DMS153 treated with DMSO at 0.1 percent for 48 hours (cell line): Measurements from ENCODE around the gene ARFRP1.
"Not testable (repeated sequence)": the region's sequence is repeated elsewhere in the genome, so short reads cannot be mapped to it uniquely, and the experiment has no call there.

Experiments used
- DNase-seq: peaks from one replicate; lab custom pipeline; 2025; ENCODE audit not compliant: unreplicated experiment; lab: John Stamatoyannopoulos, UW

ARFRP1 gene

DNA sequence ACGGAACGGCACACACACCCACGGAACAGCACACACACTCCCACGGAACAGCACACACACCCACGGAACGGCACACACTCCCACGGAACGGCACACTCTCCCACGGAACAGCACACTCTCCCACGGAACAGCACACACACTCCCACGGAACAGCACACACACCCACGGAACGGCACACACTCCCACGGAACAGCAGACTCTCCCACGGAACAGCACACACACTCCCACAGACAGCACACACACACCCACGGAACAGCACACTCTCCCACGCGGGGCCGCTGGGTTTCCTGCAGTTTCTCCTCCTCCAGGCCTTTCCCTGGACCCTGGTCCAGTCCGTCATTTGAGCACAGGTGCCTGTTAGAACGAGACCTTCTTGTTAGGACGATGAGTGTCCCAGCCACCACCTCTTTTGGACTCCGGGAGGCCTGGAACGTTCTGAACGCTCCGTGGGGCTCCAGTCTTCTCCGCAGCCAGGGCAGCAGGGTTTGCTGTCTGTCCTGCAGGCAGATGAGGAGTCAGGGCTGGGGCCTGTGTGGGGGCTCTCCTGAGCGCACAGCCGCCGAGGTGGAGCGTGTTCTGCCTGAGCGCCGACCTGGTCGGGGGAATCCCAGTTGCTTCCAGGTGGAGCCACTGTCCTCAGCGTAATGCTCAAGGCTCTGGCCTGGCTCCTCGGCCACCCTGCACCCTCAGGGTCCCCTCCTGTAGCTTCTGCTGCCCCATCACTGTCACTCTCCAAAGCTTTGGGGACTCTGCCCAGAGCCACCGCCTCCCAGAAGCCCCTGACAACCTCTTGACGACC is 28.9 kb downstream of the ARFRP1 start:
- DNase-seq: no peak

DNA sequence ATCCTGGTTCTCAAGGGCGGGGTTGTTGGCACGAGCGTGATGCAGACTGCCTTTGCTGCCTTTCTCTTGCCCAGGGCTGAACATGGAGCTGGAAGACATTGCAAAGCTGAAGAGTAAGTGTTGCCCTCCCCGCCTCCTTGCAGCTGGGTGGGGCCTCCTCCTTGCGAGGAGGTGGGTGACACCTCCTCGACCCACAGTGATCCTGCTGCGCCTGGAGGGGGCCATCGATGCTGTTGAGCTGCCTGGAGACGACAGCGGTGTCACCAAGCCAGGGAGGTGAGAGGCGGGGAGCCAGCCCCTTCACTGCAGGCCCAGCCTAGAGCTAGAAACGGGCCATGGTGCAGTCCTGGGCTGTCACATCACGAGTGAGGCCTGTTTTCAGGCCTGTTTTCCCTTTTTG is 29.7 kb downstream of the ARFRP1 start:
- no peak for DNase-seq

- no peak for DNase-seq
These were observed 32.0 kb downstream of the ARFRP1 start for GRCh38 chr20:63675681-63676368.

DNA sequence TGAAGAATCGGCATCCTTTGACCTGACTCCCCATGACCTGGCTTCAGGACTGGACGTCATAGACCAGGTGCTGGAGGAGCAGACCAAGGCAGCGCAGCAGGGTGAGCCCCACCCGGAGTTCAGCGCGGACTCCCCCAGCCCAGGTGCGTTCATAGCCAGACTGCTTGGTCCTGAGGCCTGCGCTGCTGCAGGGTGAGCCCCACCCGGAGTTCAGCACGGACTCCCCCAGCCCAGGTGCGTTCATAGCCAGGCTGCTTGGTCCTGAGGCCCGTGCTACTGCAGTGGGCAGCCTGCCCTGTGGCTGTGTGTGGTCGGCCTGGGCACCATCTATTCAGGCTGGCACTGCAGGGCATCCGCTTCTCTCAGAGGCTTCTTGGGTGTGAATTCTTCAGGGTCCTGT is 33.8 kb downstream of the ARFRP1 start:
- no peak for DNase-seq

DNA sequence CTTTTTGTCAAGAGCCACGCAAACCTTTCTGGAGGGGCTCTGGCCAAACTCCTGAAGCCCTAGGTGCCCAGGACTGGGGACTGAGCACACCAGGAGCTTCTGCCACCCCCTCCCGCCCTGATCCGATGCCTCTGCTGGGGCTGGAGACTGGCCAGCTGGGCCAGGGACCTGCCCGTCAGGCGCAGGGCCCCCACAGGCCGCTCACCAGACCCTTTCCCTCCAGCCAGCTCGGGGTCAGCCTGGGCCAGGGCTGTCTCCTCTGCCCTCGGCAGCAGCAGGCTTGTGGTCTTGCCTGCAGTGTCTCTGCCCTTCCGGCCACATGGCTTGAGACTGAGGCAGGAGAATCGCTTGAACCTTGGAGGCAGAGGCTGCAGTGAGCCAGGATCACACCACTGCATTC is 35.1 kb downstream of the ARFRP1 start:
- no peak for DNase-seq

GRCh38 chr20:63671695-63672094 is 36.1 kb downstream of the ARFRP1 start:
- not testable (repeated sequence) for DNase-seq

DNA sequence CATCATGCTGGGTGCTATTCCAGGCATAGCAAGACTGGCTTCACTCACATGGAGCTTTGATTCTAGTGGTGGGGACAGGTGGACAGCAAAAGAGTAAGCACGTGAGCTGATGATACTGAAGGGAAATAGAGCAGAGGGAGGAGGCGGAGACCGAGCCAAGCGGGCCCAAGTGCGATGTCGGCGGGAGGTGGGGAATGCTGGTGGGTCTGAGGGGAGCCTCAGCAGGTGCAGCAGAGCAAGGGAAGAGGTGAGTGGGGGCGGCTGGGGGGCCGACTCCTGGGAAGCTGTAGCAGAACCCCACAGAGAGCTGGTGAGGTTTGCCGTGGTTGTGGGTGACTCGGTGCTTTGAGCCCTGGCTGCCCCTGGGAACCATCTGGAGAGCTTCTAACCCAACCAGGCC is 39.4 kb downstream of the ARFRP1 start:
- no peak for DNase-seq

GRCh38 chr20:63667858-63668257 is 39.9 kb downstream of the ARFRP1 start:
- no peak for DNase-seq

- no peak for DNase-seq
These were observed 42.1 kb downstream of the ARFRP1 start for GRCh38 chr20:63665708-63666107.

GRCh38 chr20:63664861-63665594 is 42.7 kb downstream of the ARFRP1 start:
- DNase-seq: no peak

DNA sequence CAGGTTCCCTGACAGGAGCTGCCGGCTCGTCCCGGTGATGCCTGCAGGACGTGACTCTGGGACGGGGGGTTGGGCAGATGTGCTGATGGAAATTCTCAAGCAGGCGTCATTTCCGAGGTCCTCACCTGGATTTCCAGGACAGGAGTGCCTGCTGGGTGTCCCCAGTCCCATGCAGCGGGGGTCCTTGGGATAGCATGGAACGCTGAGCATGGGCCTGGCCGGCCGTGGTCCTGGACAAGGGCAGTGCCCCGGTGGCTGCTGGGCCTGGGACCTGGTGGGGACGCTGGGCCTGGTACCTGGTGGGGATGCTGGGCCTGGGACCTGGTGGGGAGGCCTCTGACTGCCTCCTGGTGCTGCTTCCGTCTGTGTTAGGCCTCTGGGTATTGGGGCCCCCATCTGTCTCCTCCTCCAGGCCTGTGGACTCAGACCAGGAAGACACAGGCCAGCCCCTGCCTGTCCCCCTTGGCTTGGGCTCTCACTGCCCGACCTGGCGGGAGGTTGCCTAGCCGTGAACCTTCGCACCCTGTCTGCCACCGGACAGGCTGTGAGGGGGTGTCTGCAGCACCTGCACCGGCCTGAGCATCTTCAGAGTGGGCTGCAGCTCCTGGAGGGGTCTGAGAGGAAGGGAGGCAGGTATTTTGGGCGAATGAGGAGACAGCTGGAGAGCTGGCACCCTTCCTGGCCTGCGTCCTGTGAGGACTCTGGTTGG is 43.5 kb downstream of the ARFRP1 start:
- no peak for DNase-seq

GRCh38 chr20:63663332-63664066 is 44.3 kb downstream of the ARFRP1 start:
- no peak for DNase-seq

DNA sequence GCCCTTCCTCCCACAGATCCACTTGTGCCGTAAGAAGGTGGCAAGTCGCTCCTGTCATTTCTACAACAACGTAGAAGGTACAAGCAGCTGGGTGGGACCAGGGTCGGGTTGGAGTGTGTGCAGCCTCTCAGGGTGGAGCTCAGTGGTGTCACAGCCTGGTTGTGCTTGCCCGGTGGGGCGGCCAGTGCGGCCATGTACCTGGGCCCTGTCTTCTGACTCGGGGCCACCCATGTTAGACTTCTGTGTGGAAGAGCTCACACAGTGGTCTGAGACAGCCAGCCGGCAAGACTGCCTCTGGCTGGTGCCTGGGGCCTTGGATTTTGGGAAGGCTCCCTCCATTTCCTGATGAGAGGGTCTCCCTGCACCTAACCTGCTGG is 45.0 kb downstream of the ARFRP1 start:
- no peak for DNase-seq

- DNase-seq: no peak
These were observed 45.6 kb downstream of the ARFRP1 start for GRCh38 chr20:63661959-63662812.

DNA sequence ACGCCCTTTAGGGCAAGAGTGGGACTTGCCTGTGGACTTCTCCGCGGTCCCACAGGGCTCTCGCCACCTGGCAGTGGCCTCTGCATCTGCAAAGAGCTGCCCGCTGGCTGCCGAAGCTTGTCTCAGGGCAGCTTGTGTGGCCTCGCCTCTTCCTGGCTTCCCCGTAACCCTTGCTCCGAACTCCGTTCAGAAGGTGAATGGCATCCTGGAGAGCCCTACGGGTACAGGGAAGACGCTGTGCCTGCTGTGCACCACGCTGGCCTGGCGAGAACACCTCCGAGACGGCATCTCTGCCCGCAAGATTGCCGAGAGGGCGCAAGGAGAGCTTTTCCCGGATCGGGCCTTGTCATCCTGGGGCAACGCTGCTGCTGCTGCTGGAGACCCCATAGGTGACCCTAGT is 46.7 kb downstream of the ARFRP1 start:
- DNase-seq: no peak

DNA sequence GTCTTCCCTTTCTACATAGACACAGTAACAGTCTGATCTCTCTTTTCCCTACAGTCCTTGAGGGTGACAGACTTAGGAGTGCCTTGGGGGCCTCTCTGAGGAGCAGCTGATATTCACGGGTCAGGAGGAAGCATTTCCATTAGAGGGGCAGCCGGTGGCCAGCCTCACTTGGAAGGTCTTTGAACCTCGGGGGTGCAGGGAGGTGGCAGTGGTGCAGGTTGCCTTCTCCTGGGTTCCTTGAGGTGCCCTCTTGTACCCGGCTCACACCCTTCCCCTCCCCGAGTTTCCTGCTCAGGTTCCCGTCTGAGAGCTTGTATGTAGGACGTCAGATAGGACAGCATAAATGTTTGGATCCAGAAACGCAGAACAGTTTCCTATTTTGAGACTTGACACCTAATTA is 47.2 kb downstream of the ARFRP1 start:
- DNase-seq: no peak

DNA sequence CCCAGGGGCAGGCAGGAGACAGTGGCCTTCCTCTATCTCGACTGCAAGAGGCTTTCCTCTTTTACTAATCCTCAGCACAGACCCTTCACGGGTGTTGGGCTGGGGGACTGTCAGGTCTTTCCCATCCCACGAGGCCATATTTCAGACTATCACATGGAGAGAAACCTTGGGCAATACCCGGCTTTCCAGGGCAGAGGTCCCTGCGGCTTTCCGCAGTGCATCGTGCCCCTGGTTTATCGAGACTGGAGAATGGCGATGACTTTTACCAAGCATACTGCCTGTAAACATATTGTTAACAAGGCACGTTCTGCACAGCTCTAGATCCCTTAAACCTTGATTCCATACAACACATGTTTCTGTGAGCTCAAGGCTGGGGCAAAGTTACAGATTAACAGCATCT is 47.6 kb downstream of the ARFRP1 start:
- not testable (repeated sequence) for DNase-seq

GRCh38 chr20:63659370-63659769 is 48.4 kb downstream of the ARFRP1 start:
- DNase-seq: no peak

DNA sequence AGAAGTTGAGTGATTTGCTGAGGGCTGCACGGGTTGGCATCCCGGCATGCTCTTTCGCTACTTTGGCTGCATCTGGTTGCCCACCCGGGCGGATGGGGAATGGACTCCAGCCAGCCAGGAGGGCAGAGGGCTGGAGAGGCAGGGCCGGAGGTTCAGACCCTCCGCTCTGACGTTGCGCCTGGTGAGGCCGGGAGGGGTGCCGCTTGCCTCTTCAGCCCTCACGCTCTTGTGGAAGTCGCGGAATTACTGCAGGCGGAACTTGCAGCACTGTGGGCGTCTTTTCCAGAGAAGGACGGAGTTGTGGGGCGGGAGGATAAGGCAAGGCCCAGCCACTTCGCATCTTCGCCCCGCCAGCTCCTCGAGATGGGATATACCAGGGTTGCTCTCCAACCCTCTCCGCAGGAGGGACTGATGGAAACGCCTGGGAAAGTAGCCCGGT is 49.0 kb downstream of the ARFRP1 start:
- DNase-seq: no peak
